Thoracic aorta (tissue), 2 donors: ENCODE measurements around the gene DOCK10. TPM values are rescaled to one million over a fixed set of nuclear protein-coding genes. Genes with fewer than 3 reads are reported as not detected.
A peak's percentile ranks its signal among the peaks of the same experiment; 100 is the strongest.

Source experiments
- ATAC-seq: fragments of 150-250 bp; one replicate; pipeline ENCODE4 v1.8.0; 2017; ENCODE audit warnings: low read depth; ENCODE audit not compliant: insufficient number of reproducible peaks, low FRiP score
- DNase-seq: peaks from one replicate; pipeline ENCODE4 v3.0.0-alpha.2; 2020; ENCODE audit warnings: low spot score
- H3K27ac ChIP-seq, 2 donors: fragments of 200-600 bp; sonication (generic); 1 replicate in 1 of 2; 2 replicates in 1 of 2; pipeline ENCODE4 v1.5.1; 2016; ENCODE audit warnings: mild to moderate bottlenecking in 2 of 2, moderate library complexity in 2 of 2
- H3K27me3 ChIP-seq: fragments of 200-600 bp; sonication (generic); replicated peaks from 2 replicates; pipeline ENCODE4 v1.6.0; 2016; ENCODE audit warnings: mild to moderate bottlenecking; ENCODE audit not compliant: insufficient read depth
- H3K36me3 ChIP-seq: fragments of 200-600 bp; sonication (generic); one replicate; pipeline ENCODE4 v1.5.1; 2016
- H3K4me1 ChIP-seq, 2 donors: fragments of 200-600 bp; sonication (generic); 1 replicate in 1 of 2; 2 replicates in 1 of 2; pipeline versions ENCODE4 v1.5.1 to v1.6.0; 2016; ENCODE audit warnings: low read depth in 2 of 2, mild to moderate bottlenecking in 1 of 2; ENCODE audit not compliant: control insufficient read depth in 1 of 2
- H3K4me3 ChIP-seq: fragments of 200-600 bp; sonication (generic); 2 replicates; pipeline ENCODE4 v1.5.1; 2016; ENCODE audit warnings: mild to moderate bottlenecking
- H3K9me3 ChIP-seq: fragments of 200-600 bp; sonication (generic); 2 replicates; pipeline ENCODE4 v1.5.1; 2016
- CTCF ChIP-seq: fragments of 200-600 bp; sonication (generic); IDR thresholded peaks from one replicate; pipeline ENCODE4 v1.5.1; 2019; ENCODE audit warnings: antibody characterized with exemption
- total RNA-seq, 2 donors: library from RNA; depleted of rRNA; stranded (reverse); fragments of >200 nt; gene quantifications; one replicate each; pipeline versions ENCODE4 v1.1.0 to v1.2.3, GENCODE V29; 2016

The DOCK10 gene
- total RNA-seq, 2 donors from 2014 or later = 44.9 to 53.0 TPM

- Histone ChIP-seq H3K27me3 (no peaks in the 10 kb centered on the region), H3K9me3 (no peaks in the 10 kb centered on the region), H3K36me3 (no peaks in the 10 kb centered on the region), H3K4me1 (peaks cover 12 to 50% of the 10 kb centered on the region in 2 donors), H3K27ac (peak overlapping the region; percentile 65 to 84), H3K4me3 (no peak overlapping the region)
- no peak for TF ChIP-seq CTCF
- no peak for ATAC-seq
- DNase-seq = no peak
These were observed 133.4 kb downstream of the DOCK10 start for GRCh38 chr2:224908818-224909217.

GRCh38 chr2:224904381-224904780 is 137.9 kb downstream of the DOCK10 start:
- Histone ChIP-seq H3K4me1 (peaks cover 2 to 24% of the 10 kb centered on the region in 2 donors), H3K9me3 (no peaks in the 10 kb centered on the region), H3K27me3 (no peaks in the 10 kb centered on the region), H3K36me3 (no peaks in the 10 kb centered on the region), H3K4me3 (no peak overlapping the region), H3K27ac (no peak overlapping the region)
- ATAC-seq (no peak), DNase-seq (no peak)
- no peak for TF ChIP-seq CTCF

GRCh38 chr2:224903621-224904020 is 138.6 kb downstream of the DOCK10 start:
- Histone ChIP-seq H3K27me3 (no peaks in the 10 kb centered on the region), H3K4me1 (peaks cover 0 to 16% of the 10 kb centered on the region in 2 donors), H3K36me3 (no peaks in the 10 kb centered on the region), H3K9me3 (no peaks in the 10 kb centered on the region), H3K4me3 (no peak overlapping the region), H3K27ac (no peak overlapping the region)
- ATAC-seq (no peak), DNase-seq (no peak)
- no peak for TF ChIP-seq CTCF

GRCh38 chr2:224901121-224901676 is 141.1 kb downstream of the DOCK10 start:
- peaks cover 0 to 15% of the 10 kb centered on the region in 2 donors for H3K4me1 ChIP-seq
- no peak overlapping the region for H3K27ac ChIP-seq
- H3K4me3 ChIP-seq = no peak overlapping the region
- H3K36me3 ChIP-seq = no peaks in the 10 kb centered on the region
- no peak for TF ChIP-seq CTCF
- H3K9me3 ChIP-seq = no peaks in the 10 kb centered on the region
- DNase-seq (no peak), ATAC-seq (no peak)
- H3K27me3 ChIP-seq = no peaks in the 10 kb centered on the region

GRCh38 chr2:224895377-224895776 is 146.9 kb downstream of the DOCK10 start:
- Histone ChIP-seq H3K9me3 (no peaks in the 10 kb centered on the region), H3K27me3 (no peaks in the 10 kb centered on the region), H3K36me3 (no peaks in the 10 kb centered on the region), H3K27ac (no peak overlapping the region), H3K4me3 (no peak overlapping the region), H3K4me1 (peaks cover 0 to 2% of the 10 kb centered on the region in 2 donors)
- no peak for ATAC-seq
- DNase-seq = no peak
- no peak for TF ChIP-seq CTCF
